Suppressor macrophage treated with lipopolysaccharide for 4 hours (primary cell): ENCODE results near the gene AIF1.

Experiments
- DNase-seq: peaks from one replicate; pipeline ENCODE4 v3.0.0-alpha.2; 2020

AIF1 gene

GRCh38 chr6:31645325-31645724 lies 30.3 kb downstream of the AIF1 start:
- no peak for DNase-seq

DNA sequence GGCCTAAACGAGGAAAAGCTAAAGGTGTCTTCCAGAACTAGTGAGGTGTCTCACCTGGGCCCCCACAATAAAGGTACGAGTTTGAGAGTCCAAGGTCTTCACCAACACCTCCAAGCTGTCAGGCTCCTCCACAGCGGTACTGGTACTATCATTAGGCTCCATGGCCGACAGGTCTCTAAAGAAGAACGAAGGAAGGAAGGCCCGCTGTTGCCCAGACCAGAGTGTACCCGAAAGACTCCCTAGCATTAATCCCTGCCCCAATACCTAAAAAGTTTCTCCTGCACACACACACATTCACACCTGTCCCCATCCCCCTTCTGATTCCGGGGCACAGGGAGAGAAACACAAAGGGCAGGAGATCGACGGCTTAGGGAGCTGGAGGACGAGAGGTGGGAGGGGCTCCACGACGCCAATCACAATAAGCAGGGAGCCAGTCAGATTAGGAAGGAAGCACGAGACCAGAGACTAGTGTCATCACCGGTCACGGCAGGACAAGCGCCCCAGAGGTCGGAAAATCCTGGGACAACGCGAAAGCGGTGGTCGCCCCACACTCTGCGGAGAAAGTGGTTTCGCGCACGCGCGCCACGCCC lies 36.7 kb downstream of the AIF1 start:
- DNase-seq: peak; percentile 91

GRCh38 chr6:31652925-31653724 lies 38.1 kb downstream of the AIF1 start:
- DNase-seq: peak; percentile 91

GRCh38 chr6:31654574-31655348 lies 39.7 kb downstream of the AIF1 start:
- DNase-seq: no peak

DNA sequence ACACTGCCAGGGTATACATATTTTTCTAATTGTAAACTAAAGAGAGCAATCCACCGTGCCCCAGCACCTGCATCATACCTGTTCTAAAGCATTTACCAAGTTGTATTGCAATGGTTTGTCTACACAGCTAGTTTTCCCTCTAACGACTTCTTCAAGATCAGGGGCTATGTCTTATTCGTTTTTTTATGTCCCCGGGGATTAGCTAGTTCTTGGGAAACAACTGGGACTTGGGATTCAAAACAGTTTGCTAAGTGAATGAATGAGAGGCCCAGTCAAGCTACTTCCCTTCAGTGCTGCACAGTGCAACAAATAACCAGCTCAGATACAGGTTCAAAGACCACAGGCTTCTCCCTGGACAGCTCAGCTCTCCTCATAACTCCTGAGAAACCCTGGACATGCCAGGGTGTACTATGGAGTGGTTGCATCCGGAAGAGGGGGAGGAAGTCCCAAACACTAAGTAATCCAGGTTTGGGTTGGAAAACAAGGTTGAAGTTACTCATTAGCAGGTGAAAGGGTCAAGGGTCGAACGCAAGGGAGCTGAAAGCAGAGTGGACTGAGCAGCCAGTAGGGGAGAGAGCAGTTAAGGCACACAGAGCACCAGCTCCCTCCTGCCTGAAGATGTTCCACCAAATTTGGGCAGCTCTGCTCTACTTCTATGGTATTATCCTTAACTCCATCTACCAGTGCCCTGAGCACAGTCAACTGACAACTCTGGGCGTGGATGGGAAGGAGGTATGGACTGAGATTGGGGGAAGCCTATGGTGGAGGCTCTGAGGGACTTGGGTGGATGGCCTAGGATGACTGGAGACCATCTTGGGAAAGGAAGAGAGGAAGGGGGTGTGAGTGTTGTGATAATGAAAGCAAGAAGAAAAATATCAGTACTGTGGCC lies 40.6 kb downstream of the AIF1 start, which contains the start of gene APOM:
Gene APOM, plus strand, starts transcription at position 546 of the 889 bp plus-strand sequence. Its CDS starts 73 bp downstream, at position 619.
- no peak for DNase-seq

GRCh38 chr6:31657406-31658157 lies 42.5 kb downstream of the AIF1 start:
- DNase-seq: peak; percentile 28

DNA sequence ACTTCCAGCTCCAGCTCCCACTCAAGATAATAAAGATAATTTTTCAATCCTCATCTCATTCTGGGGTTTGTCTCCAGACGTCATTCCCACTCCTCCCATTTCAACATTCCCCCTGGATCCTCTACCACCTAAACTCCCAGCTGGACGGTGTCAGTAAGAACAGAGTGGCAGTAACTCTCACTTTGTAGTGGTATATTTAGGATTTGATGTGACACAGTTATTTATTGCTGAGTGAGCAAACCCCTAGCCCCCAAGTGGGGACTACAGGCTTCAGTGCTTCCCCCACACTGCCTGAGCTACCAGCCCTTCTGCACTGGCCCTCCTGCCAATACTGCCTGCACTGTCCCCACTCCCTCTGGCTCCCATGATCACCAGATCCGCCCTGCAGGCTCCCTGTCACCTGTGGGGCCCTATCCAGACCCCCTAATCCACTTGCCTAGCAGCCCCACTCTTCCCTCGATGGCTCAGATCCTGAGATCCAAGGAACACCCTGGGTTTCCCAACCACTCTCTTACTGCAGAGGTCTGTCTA lies 43.2 kb downstream of the AIF1 start:
- no peak for DNase-seq

- no peak for DNase-seq
Observed at GRCh38 chr6:31658983-31659648, 44.1 kb downstream of the AIF1 start.

- DNase-seq: peak; percentile 42
Observed at GRCh38 chr6:31659649-31660380, 44.8 kb downstream of the AIF1 start.

- peak; percentile 86 for DNase-seq
Observed at GRCh38 chr6:31660381-31661261, 45.6 kb downstream of the AIF1 start, which contains the start of gene C6orf47. Gene C6orf47, minus strand, starts transcription at chr6:31660778. Its CDS starts 831 bp downstream, at chr6:31659947.

DNA sequence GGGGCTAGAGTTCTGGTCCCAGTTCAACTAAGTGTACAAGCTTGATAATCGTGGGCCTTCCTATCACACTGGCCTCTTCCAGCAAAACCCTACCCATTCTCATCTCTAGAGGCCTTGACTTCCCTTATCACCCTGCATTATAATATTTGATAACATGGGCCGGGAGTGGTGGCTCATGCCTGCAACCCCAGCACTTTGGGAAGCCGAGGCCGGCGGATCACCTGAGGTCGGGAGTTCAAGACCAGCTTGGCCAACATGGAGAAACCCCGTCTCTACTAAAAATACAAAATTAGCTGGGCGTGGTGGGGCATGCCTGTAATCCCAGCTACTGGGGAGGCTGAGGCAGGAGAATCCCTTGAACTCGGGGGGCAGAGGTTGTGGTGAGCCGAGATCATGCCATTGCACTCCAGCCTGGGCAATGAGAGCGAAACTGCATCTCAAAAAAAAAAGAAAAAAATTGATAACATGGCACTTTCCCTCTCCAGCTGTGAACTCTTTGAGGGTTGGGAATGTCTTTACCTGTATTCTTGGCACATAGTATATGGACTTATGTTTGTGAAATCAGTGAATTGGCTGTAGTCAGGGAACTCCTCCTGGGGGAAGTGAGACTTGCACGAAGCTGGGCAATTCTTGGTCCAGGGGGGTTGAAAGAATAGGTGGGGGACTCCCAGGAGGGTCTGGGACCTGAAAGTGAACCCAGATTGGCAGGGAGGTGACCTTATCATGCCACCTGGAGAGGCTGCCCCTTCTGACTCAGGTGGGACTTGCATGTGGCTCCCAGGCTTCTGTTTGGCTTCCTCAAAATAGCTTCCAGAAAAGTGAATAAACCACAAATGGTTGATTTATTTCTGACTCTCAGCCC lies 46.5 kb downstream of the AIF1 start:
- DNase-seq: no peak

DNA sequence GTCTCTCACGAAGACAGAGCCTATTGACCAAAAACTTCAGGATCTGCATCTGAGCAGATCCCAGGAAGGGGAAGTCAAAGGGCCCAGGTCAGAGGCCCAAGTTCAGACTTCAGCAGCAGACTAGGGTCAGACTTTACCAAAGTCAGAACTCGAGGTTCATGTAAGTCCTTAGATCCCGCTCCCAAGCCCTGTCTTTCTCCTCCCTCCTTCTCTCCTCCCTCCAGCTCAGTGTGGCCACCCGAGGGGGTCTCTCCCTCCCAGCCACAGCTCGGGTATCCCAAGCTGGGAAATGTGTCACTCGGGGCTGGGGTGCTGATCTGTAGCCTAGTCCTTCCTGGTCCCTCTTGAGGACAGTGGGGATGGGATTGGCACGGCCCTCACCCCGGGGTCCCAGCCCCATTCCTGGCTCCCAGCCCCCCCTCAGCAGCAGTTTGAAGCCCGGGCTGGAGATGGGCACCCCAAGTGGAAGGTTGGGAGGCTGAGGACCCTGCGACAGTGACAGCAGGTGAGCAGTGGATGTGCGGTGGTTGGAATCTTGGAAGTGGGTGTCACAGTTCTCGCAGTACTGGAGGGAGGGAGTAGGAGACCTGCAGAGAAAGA lies 47.2 kb downstream of the AIF1 start:
- DNase-seq: no peak

DNA sequence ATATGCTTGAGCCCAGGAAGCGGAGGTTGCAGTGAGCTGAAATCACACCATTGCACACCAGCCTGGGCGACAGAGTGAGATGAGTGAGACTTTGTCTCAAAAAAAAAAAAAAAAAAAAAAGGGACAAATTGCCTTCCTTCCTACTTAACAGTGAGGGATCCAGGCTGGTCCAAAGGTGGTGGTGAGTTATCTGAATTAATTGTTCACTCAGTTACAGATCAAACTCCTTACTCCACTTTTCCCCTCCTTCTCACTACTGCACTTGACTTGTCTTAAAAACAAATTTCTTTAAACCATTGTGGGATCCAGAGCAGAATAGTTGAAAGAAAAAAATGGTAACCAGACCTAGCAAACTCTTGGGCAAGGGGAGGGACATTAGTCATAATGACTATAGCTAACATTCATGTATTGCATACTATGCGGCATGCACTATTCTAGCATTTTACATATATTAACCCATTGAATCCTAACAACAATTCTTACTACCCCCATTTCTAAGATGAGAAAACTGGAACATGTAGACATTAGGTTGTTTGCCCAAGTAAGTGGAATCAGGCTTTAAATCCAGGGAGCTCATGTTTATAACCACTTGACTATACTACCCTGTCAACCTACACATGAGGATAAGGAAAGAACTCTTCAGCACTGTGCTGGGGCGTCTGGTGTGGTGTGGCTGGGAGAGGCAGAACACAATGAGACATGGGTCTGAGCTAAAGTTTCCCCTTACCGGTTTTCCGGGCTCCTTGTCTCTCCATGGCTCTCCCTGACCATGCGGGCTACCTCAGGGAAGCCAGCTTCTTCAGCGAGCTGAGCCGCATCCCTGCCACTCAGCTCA lies 48.3 kb downstream of the AIF1 start:
- peak; percentile 55 for DNase-seq

GRCh38 chr6:31663961-31664789 lies 49.1 kb downstream of the AIF1 start:
- peak; percentile 22 for DNase-seq

- peak; percentile 96 for DNase-seq
Observed at GRCh38 chr6:31664790-31665500, 49.9 kb downstream of the AIF1 start, which contains the start of gene GPANK1. Gene GPANK1, minus strand, starts transcription at chr6:31664997. Its CDS starts 519 bp downstream, at chr6:31664478.
